HG02571 (cell line): ENCODE measurements around the gene PLXNA4.

Experiments
- ATAC-seq: cut with Tn5 transposase; IDR thresholded peaks from one replicate; pipeline ENCODE4 v1.9.1; 2021; ENCODE audit warnings: mild to moderate bottlenecking, moderate library complexity; ENCODE audit not compliant: unreplicated experiment

The PLXNA4 gene

DNA sequence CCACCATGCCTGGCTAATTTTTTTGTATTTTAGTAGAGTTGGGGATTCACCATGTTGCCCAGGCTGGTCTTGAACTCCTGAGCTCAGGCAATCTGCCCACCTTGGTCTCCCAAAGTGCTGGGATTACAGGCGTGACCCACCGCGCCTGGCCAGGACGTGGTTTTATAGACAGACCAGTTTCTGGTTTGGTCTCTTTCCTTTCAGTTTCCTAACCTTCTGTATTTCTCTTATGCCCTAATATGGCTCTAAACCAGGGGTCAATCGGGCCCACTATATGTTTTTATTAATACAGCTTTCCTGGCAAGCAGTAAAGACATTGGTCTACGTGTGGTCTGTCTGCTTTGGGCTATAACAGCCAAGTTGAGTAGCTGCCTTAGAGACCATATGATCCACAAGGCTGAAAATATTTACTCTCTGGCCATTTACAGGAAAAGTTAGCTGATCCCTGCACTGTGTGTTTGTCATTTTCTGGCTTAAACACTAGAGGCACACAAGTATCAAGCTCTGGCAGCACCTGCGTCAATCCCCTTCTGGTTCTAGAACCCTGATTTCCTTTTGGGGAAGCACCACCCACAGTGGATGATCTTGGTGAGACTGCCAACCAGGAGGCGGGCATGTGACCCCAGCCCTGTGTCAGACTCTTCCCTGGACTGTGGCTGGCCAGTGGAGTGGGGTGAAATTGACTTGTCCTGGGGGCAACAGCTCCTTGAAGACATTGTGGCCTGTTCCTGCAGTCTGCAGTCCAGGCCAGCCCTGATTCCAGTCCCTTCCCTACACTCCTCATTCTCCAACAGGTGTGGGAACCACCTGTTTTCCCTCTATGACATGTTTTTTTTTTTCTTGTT is 497.2 kb downstream of the PLXNA4 start:
- no peak for ATAC-seq

DNA sequence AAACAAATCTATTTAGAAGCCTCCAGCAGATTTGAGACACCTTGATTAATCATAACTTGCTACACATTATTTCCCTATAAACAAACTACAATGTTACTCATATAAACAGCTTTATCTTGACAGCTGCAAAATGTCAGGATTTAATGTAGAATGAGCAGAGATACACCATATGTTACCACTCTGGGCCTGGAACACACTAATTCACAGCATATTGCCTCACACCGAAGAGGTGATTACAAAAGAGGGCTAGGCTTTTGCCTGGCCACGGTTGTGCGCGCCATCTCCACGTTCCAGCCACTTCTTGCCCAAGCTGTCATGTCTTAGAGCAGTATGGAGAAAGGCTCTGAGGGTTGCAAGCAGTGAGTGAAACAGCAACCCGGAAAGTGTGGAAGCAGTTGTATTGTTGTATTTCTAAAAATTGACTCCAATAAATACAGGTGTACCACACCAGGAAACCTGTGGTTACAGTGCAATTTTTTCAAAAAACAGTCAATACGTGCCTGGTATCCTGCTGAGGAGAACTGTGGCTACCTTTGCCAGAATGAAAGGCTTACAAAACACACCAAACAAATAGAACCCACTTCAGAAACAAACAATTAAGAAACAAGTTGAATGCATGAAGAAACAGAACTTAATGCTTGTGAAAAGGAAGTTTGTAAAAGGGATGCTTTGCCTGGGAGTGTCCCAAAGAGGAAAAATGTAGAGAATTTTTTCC is 498.1 kb downstream of the PLXNA4 start:
- no peak for ATAC-seq

DNA sequence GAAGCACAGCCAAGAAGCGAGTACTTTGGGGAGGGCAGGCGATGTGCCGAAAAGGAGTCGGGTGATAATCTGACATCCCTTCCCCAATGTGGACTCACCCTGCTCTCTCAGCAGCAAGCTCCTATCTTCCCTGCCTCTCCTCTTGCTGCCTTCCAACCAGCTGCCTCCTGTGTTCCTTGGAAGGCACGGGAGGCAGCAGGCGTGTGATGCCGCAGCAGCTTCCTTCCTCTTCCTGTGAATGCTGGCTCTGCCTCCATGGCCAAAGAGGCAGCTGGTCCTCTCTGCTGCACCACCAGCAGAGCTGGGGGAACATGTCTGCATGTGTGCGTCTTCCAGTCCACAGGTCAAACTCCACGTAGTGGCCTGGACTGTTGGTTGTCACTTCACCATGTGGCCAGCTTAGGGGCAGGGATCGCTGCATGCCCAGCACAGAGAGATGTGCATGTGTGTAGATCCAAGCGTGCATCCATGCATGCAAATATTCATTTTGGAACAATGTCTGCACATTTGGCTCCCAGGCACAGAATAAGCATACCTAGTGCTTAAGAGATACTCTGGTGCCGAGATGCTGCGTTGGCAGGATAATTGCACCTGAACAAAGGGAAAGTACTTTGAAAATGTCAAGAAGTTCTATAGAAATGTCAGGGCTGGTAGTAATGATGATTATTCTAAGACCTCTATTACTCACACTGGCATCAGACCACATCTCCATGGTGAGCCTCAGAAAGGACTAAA is 499.8 kb downstream of the PLXNA4 start:
- ATAC-seq: no peak

- ATAC-seq: no peak
These were observed 500.8 kb downstream of the PLXNA4 start for GRCh38 chr7:132075515-132075914.

DNA sequence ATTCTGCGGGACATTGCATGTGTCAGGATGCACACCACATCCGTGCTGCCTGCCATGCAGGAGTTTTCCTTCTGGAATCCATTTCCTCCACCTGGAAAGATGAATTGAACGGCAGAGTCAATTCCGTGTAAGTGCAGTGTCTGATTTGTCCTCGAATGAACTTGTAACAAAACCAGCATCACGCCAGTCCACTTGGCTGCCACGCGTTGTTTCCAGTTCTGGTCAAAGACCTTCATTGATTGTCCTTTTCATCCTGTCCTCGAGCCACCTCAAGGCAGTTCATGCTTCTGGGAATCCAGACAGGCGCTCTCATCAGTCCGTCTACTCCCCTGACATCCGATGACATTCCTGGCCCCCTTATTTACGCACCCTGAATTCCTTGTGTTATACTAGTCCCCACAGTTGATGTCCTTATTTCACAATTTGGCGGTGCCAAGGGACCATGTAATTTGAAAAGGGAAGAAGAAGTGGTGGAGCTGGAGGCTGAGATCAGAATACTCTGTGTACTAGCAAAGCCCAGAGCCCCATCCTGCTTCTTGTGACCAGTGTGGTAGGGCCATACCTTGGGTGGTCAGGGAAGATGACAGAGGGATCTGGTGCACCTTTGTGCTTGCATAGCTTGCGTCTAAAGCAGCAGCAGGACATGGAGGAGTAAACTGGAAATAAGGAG is 502.2 kb downstream of the PLXNA4 start:
- no peak for ATAC-seq
